NCI-H345 treated with DMSO at 0.1 percent for 48 hours (cell line): Measurements from ENCODE around the gene ST7.
"Not testable (repeated sequence)": the region's sequence is repeated elsewhere in the genome, so short reads cannot be mapped to it uniquely, and the experiment has no call there.

Source experiments
- DNase-seq: peaks from one replicate; lab custom pipeline; 2025; ENCODE audit not compliant: unreplicated experiment; lab: John Stamatoyannopoulos, UW

The ST7 gene

DNA sequence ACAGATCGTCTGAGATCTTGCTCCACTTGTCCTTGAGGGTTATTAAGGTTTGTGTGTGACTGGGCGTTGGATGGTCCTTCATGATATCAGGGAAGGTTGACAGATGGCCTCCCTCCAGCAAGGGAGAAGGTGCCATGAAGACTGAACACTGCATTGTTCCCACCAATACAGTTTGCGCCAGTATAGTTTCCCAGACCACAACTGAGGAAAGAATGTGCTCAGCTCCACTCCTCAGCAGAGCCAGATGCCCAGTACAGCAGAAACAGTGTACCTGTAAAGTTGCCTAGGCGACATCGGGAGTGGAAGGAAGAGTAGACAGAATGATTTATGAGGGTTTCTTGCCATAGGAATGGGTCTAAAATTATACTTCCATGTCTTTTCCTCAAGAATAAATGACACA, 137.5 kb downstream of the ST7 start:
- DNase-seq = no peak

- no peak for DNase-seq
Measured at GRCh38 chr7:117091721-117092120, 138.4 kb downstream of the ST7 start.

- DNase-seq = no peak
Measured at GRCh38 chr7:117092785-117093184, 139.5 kb downstream of the ST7 start.

GRCh38 chr7:117094457-117094856, 141.2 kb downstream of the ST7 start:
- DNase-seq = no peak

DNA sequence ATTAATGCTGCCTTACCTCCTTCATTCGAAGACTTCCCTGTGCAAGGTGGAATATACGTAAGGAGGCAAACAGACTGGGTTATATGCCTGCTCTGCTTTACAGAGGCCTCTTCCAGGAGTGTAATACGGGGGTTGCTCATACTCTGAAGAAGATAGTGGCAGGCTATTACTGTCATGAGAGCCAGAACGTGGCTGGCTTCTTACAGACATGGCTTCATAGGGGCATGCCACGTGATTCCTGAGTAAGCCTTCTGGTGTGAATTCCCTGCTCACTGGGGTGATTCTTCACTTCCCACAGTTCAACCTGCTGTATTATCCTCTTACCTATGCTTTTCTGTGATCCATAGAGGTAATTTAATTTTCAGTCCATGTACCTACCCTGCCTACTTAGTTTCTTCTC, 141.8 kb downstream of the ST7 start:
- no peak for DNase-seq

- DNase-seq = no peak
Measured at GRCh38 chr7:117096330-117096729, 143.0 kb downstream of the ST7 start.

GRCh38 chr7:117096942-117097341, 143.6 kb downstream of the ST7 start:
- no peak for DNase-seq

GRCh38 chr7:117097860-117098259, 144.6 kb downstream of the ST7 start:
- no peak for DNase-seq

DNA sequence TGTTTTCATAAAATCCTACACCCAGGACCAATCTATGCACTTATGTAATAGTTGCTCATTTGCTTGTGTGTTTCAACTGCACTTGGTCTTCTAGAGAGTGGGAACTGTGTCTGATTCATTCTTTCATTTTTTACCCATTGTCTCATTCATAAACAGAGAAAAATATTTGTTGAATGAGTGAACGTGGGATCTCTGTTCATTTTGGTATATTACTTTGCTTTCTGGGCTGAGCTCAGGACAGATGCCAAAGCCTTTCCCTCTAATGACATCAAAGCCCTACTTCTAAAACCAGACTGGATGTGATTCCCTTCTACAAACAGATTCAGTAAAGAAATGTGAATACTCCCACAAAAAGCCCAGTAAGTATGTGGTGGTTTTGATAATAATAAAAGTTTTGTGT, 145.2 kb downstream of the ST7 start:
- no peak for DNase-seq

- no peak for DNase-seq
Measured at GRCh38 chr7:117101026-117101425, 147.7 kb downstream of the ST7 start.

DNA sequence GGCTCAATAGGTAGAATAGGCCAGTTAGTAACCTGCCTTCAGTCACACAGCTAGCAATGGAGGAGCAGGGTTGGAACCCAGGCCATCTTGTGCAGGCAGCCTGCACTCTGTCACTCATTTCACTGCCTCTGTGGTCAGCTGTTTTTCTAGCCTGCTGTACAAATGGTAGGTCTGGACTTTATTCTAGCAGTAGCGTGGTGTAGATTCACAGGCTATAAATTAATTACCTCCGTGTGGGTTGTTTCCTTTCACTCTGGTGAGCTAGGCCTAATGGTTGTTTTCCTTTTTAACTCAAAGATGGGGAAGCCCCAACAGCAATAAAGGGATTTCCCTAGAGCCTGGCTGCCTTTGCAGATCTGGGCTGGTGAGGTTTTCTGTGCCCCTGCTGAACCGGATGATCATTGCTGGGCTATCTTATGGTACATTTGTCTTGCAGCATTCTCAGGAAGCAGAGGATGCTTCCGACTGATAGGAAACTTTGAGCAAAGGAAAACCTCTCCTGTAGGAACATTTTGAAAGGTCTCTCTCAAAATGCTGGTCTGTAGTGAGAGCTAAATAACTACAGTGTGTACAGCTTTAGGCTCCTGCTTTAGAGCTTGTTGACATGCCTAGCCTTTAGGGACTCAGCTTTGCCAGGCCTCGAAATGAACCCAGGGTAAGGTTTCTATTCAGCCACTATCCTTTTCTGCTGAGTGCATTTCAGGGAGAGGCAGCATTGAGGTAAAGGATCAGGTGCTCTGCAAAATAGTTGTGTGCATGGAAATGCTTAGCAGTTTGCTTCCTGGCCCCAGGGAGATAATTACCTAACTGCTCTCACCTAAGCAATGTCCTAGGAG, 157.4 kb downstream of the ST7 start:
- no peak for DNase-seq

- no peak for DNase-seq
Measured at GRCh38 chr7:117111535-117111934, 158.2 kb downstream of the ST7 start.

GRCh38 chr7:117112640-117113039, 159.3 kb downstream of the ST7 start:
- no peak for DNase-seq

DNA sequence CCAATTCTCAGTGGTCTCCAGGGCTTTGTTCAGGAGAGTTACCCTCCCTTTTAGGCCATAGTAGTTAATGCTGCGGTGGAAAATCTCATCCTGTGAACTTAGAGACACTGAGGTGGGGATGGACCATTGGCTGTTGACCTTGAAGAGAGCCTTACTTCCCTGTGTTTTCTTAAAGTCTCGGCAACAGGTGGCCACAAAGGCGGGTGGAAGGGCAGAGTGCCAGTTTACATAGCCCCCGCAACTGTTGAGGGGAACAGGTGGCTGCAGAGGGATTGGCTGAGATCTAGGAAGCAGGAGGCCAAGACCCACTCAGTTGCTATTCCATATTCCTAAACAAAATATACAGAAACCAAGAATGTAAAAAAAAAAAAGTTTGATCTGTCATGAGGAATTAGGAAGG, 160.6 kb downstream of the ST7 start:
- DNase-seq = no peak

DNA sequence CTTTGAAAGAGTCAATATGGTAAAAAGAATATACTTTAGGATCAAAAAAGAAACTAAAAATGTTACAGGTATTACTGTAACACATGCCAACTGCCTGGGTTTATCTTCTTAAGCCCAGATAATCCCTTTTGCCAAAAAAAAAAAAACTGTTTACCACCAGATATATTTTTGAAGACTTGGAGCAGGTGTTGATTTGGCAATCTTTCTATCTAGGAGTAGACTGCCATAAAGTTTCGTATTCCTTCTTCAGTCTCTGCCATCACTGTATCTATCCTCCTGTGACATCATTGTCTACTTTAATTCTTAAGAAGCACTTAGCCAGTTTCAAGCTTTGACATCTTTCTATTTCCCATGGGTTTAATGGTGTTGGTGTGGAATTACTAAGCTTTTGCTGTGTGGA, 161.0 kb downstream of the ST7 start:
- DNase-seq = no peak

DNA sequence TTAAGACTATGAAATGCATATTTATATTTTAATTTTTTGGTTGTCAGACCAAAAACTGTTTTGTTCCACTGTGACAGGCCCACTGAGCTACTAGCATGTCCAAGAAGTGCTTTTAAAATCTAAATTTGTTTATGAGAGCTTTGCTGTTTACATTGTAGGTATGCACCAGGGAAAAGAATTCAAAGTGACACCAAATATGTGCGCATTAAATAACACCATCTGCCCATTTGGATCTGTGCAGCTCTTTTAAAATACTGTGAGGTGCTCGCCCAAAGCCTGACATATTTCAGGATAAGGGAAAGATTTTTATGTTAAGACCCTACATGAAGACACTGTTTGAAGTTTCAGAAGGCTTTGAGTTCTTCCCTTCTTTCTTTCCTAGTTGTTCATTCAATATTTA, 162.9 kb downstream of the ST7 start:
- DNase-seq = no peak

- no peak for DNase-seq
Measured at GRCh38 chr7:117117172-117117571, 163.9 kb downstream of the ST7 start.

DNA sequence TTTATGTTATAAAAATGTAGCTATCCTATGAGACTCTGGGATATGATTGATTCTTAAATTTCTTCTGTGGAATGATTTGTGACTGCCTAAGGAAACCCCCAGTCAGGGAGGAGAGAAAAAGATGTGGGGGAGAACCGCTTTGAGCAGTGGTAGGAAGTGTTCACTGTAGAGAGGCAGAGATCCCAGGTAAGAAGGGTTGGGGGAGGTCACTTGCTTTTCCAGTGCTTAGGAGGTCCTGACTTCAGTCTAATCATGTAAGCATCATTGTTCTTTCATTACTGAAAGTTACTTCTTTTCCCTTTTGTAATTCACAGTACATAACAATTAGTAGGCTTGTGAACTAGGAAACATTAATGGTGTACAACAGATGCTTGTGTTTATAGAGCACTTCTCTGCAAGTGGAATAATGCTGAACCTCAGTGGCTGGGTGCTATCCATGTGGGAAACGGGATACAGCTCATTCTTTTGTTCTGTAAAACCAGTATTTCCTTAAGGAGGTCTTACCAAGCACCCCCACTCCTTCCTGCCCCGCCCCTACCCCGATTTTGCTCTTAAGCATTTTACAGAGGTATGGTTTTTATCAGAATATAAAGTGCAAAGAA, 165.4 kb downstream of the ST7 start:
- no peak for DNase-seq

DNA sequence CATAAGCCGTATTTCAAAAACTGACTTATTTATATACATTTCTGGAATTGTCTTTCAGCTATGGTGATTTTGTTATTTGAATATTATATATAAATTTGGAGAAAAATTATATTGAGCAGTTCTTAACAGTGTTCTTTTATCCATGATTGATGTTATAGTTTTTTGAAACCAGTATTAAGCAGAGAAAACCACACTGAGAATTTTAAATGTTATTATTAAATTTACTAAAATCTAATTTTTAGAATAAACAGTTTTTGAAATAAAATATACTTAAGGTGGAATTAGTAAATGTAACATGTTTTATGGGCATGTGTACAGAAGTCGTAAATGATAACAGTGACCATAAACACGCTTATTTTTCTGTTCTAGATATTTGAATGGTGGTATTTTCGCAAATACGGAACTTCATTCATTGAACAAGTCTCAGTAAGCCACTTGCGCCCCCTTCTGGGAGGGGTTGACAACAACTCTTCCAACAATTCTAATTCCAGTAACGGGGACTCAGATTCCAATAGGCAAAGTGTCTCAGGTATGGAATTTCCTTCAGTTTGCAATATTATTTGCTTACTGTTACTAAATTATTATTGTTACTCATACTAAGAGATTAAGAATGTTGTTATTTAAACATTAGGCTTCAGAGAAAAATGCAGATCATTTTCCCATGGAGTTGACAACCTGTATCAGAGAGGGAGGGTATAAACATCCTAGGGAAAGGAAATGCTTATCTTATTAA, 166.1 kb downstream of the ST7 start:
- peak; percentile 64 for DNase-seq

- DNase-seq = not testable (repeated sequence)
Measured at GRCh38 chr7:117120321-117120720, 167.0 kb downstream of the ST7 start.

- DNase-seq = not testable (repeated sequence)
Measured at GRCh38 chr7:117122036-117122435, 168.7 kb downstream of the ST7 start.

- no peak for DNase-seq
Measured at GRCh38 chr7:117122536-117122935, 169.2 kb downstream of the ST7 start.
